NCI-H128 (cell line): ENCODE data around the gene EFCAB13.

ENCODE experiments used
- DNase-seq: peaks from one replicate; lab custom pipeline; 2025; ENCODE audit not compliant: unreplicated experiment; lab: John Stamatoyannopoulos, UW

EFCAB13 gene, protein sequence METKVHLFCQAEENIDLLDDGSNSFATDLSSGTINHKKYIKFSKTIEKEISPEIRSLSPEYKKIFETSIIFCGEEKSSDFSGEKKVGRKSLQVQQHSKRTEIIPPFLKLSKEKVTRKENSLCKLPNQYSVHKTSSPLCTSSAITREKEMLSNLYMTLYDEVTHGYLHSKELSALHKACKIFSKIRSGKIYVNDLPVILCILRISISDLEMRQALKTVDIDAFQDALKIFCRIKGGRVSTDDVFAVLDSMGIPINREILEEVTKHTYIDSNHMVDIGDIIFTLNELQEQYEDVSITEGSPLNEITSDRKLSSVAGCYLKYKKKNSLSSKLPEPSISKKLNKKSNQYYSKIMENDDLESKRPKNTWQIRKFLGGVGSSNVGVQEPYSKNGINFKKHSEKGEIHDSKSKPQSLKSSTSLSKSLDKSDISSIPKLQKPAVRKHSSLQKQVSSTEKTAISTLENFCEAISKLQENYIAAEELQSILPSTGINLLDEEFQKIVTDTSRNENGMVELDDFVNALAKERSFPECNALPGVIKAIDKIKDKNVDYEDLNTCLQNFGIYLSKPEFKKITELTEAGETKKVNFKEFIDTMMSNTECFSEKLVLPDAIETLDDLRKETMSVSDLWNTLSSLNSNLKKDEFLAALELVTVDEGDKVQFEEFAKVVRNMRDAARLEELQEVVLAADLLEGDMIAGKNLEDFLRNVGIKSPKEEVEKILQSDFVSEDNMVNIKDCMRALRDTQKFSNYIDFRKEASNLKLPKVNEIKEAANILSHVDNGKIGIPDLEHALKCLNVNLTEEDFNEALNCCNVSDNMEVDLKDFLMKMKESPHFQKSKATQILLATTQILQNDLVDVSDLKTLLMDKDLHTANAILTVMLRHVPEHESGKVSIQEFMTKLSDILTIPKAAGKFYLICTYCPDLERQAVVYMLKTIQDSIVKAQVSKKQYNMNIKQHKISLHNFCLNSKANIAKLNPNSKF

DNA sequence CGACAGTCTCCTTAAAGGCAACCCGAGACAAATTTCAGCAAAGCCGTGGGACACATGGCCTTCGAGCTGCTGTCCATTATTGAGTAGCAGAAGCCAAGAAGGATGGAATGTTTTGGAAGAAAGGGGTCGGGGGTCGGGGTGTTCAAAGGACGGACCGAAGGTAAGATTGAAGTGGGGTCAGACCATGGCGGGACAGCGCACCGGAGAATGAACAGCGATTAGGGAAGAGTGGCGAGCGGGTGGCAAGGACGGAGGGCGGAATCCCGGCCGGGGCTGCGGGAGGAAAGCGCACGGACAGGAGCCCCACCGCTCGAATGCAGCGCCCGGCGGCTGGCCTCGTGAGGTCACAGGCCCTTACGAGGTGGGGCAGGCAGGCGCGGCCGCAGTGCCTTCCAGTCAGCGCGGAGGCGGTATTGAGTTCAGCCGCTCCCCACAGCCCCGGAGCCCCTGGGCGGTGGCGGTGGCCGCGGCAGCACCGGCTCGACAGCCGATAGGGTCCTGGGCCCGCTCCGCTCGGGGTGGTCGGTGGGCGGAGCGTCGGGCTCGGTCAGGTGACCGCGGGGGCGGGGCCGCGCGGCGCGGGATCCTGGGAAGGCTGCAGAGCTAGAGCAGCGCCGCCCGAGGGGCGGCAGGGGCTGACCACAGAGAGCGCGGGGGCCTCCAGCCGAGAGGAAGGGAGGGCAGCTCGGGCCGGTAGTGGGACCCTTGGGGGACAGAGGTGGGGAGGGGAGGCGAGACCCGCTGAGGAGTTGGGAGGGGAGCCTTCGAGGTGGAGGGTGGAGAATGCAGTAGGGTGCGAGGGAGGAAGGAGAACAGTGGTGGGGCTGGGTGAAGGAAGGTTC is at the start of gene EFCAB13:
Gene EFCAB13, plus strand, starts transcription at position 574 of the 842 bp plus-strand sequence. CDS start 4,399 bp downstream, outside the sequence.
- DNase-seq: peak; percentile 41

DNA sequence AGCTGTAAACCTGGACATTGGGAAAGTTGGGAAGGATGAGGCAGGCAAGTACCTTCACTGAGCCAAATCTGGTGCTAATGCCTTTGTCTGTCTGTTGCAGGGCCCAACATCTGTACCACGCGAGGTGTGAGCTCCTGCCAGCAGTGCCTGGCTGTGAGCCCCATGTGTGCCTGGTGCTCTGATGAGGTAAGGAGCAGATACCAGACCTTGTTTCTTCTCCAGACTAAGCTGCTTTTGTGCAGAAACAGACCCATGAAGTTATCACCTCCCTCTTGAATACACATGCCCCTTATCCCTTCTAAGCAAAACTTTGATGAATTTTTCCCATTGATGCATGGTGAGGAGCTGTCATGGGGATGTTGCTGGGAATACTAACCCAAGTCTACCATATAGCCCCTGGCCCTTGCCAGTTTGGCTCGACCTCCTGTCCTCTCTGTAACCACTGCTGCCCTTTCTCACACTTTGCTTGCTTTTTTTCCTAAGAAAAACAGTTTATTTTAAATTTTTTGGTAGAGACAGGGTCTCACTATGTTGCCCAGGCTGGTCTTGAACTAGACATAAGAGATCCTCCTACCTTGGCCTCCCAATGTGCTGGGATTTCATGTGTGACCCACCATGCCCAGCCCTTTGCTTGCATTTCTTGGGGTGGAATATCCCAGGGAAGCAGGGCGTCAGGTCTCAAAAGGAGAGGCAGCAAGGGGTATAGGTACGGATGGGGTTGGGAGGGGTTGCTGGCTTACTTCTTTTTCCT is 49.3 kb upstream of the EFCAB13 start:
- DNase-seq: no peak

GRCh38 chr17:47275245-47275984 is 48.3 kb upstream of the EFCAB13 start:
- DNase-seq: no peak

- DNase-seq: no peak
Observed at GRCh38 chr17:47276444-47276843, 47.3 kb upstream of the EFCAB13 start.

DNA sequence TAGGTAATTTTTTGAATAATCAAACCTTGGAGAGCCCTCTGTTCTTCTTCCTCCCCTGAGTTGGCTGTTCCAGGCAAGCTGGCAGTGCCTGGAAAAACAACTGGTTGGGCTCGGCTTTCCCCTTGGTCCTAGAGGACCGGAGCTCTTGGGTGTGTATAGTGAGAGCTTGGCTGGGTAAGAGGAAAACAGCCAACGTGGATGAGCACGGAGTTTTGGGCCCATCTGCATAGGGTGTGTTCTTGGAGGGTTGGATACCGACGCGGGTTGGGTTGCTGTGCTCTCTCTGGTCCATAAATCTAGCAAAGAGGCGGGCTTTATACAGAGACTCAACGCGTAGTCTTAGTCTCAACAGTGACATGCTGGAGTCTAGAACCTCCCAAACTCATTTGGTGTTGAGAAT is 46.9 kb upstream of the EFCAB13 start:
- no peak for DNase-seq

DNA sequence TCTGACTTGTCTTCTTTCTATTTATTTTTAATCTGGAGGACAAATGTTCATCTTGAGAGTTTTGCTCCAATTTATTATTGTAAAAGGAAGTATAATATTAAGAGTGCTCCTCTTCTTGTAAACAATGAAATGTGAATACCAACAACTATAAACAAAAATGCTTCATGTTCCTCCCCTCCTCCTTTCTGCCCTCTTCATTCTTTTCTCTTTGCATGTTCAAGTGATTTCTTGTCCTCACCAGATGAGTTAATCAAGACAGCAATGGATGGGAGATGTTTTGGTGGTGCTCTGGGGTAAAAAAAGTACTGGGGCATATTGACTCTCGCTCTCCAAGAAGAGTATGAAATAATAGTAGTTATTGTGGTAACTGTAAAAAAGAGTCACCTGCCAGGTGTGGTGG is 45.8 kb upstream of the EFCAB13 start:
- no peak for DNase-seq

DNA sequence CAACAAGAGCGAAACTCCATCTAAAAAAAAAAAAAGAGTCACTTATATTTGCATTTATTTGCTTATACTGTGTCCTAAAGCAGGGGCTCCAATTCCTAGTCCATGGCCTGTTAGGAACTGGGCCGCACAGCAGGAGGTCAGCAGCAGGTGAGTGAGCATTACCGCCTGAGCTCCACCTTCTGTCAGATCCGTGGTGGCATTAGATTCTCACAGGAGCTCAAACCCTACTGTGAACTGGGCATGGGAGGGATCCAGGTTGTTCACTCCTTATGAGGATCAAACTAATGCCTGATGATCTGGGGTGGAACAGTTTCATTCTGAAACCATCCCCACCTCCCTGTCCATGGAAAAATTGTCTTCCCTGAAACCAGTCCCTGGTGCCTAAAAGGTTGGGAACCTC is 45.2 kb upstream of the EFCAB13 start:
- DNase-seq: no peak

DNA sequence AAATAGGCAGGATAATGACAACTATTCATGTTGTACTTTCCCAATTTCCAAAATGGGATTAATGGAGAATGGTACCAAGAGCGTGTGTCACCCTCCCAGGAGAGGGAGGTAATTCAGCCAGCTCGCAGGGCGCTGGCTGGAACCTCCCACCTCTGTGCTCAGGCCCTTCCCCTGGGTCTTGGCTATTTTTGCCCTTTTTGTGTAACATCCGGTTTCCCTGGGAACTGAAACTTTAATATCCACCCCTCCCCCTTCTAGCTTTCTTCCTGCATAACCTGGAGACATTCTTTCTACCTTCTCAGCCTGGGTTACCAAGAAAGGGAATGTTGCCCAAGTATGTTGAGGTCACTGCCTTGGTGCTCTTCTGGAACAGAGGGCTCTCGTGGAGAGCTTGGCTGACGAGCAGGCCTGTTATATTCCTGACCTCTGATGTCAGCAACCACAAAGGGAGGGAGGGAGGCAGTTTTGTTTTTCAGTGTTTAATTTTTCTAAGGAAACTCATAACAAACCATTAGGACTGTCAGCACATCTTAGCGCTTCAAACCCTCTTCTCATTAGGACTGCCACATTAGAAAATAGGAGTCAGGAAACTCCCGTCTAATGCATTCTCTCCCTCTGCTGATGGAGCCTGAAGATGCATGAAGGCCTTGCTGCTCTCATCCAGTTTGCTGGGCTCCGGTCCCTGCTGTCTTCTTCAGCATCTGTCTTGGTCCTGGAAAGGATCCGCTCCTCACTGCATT is 44.5 kb upstream of the EFCAB13 start:
- DNase-seq: no peak

DNA sequence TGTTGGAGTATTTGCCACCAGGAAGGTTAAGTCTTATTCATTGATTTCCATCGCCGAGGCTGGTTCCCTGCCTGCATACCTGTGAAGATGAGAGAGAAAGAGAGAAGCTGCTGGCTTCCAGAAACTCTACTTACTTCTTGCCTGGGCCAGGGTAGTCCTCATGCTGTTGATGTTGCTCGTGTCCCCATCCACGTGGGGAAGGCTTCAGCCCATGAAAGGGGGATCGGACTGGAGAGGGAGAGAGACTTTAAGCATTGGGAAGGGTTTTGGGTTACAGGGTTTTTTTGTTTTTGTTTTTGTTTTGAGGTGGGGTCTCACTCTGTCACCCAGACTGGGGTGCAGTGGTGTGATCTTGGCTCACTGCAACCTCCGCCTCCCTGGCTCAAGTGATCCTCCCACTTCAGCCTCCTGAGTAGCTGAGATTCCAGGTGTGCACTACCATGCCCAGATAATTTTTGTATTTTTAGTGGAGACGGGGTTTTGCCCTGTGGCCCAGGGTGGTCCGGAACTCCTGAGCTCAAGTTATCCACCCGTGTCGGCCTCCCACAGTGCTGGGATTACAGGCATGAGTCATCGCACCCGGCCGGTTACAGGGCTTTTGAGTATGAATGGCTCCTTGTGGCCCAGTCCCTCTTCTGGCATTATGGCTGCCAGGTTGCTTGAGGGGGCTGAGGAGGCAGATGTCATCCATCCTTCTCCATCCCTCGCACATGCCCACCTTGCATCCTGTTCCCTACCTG is 43.5 kb upstream of the EFCAB13 start:
- no peak for DNase-seq

DNA sequence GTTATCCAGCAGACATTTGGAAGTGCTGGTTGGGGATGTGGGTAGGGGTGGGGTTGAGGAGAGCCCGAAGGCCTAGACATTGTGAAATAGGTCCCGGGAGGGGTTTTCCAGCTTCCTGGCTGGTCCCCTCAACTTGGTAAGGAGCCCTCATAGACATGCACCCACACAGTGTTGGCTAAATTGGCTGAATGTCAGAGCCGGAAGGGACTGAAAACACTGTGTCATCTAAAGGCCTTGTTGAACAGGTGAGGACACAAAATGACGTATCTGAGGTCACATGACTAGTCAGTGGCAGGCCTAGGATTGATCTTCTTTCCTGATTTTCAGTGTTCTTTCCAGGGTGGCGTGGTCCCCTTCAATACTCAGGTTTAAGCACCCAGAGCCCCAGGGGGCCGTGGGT is 42.5 kb upstream of the EFCAB13 start:
- DNase-seq: no peak

DNA sequence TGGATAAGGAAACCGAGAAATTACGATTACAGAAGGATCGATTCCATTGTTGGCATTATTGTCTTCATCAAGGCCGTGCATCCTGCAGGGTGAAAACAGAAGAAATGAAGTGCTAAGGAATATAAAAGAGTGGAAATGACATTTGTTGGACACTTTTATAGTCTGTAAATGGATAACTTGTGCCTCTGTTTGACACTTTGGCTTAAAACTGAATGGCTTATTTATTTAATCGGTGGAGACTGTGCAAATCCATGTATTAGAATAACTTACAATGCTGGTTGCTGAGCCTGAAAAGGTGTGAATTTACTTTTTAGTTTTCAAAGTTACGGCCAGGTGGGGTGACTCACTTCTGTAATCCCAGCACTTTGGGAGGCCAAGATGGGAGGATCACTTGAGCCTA is 38.8 kb upstream of the EFCAB13 start:
- DNase-seq: no peak

DNA sequence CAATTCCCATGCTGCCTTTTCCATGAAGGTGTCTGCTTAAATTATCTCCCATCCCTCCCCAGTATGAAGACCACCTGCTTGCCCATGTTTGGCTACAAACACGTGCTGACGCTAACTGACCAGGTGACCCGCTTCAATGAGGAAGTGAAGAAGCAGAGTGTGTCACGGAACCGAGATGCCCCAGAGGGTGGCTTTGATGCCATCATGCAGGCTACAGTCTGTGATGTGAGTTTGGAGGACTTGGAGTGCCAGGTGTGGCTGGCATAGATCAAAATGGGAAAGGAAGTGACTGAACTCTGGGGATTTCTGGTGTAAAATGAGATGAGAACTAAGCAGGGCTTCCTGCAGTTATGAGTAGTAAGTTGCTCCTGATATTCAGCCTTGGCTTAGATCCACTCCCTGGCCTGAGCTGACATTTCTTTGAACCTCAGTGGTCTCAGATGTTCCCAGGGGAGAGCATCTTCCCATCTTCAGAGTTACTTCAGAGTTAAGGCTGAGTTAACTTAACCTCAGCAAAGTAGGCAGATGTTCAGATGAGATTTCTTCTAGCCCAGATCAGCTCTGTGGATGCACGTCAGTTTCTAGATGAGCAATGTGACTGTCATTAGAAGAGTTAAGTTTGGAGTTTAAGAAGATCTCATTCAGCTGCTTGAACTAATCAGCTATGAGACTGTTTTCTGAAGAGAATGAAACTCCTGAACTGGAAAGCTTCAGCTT is 37.4 kb upstream of the EFCAB13 start:
- no peak for DNase-seq

GRCh38 chr17:47287068-47287467 is 36.7 kb upstream of the EFCAB13 start:
- DNase-seq: no peak

- no peak for DNase-seq
Observed at GRCh38 chr17:47287639-47288038, 36.1 kb upstream of the EFCAB13 start.

DNA sequence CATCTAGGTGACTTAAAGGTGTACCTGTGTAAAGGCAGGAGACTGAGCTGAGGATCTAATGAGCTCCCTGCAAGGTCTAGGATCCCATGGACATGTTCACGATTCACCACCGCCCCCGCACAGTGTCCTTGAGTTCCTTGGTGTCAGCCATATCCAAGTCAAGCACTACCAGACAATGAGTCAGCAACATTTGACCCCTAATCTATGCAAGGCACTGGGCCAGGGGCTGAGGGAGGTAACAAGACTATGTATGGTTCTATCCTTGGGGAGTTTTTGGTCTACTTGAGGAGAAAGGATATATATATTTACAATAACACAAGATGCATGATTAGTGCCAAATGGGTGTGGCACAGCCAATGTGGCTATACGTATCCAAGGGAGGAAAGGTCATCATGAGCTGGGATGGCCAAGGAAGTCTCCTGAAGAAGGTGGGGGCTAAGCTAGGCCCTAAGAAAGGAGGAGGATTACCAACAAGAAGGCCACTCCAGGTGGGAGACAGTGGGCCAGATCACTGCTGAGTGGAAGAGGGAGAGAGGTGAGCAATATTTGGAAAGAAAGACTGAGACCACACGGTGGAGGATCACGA is 35.1 kb upstream of the EFCAB13 start:
- DNase-seq: no peak

- no peak for DNase-seq
Observed at GRCh38 chr17:47289302-47289701, 34.5 kb upstream of the EFCAB13 start.

DNA sequence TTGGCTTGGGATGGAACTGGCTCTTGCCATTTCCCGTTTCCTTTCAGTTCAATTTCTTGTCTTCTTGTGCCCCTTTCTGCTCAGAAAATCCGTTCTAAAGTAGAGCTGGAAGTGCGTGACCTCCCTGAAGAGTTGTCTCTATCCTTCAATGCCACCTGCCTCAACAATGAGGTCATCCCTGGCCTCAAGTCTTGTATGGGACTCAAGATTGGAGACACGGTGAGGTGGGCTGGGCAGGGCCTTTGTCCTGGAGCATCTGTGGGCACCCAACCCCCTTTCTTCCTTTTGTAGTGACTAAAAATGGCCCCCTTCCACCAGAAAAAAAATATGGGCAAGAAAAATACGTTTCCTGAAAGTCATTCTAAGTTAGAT is 32.9 kb upstream of the EFCAB13 start:
- DNase-seq: no peak
